NCI-H1436 treated with DMSO at 0.1 percent for 48 hours (cell line): ENCODE measurements around the gene FAM107B.
"Not testable (repeated sequence)": the region's sequence is repeated elsewhere in the genome, so short reads cannot be mapped to it uniquely, and the experiment has no call there.

Experiments used
- DNase-seq: peaks from one replicate; lab custom pipeline; 2025; lab: John Stamatoyannopoulos, UW

Gene FAM107B

GRCh38 chr10:14692344-14693076 lies 82.2 kb downstream of the FAM107B start:
- no peak for DNase-seq

DNA sequence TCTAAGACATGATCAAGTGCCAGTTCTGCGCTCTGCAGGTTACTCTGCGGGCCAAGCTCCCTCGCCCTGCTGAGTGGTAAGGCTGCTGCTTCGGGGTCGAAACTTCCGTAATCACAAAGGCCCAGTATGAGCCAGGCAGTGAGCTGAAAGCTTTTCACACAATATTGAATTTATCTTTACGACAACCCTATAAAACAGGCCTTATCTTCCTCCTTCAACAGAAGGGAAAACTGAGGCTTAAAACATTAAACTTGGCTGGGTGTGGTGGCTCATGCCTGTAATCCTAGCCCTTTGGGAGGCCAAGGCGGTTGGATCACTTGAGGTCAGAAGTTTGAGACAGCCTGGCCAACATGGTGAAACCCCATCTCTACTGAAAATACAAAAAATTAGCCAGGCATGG lies 83.3 kb downstream of the FAM107B start:
- no peak for DNase-seq

- no peak for DNase-seq
These were observed 86.1 kb downstream of the FAM107B start for GRCh38 chr10:14688606-14689005.

DNA sequence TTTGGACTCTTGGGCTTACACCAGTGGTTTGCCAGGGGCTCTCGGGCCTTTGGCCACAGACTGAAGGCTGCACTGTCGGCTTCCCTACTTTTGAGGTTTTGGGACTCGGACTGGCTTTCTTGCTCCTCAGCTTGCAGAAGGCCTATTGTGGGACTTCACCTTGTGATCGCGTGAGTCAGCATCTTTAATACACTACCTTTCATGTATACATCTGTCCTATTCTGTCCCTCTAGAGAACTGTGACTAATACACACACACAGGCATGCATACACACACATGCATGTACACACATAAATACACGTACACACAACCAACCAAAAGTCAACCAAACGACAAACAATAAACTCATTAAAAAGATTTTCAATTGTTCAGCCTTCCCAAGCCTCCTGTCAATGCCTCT lies 86.5 kb downstream of the FAM107B start:
- not testable (repeated sequence) for DNase-seq

GRCh38 chr10:14687340-14687739 lies 87.4 kb downstream of the FAM107B start:
- DNase-seq = no peak

GRCh38 chr10:14686356-14686755 lies 88.3 kb downstream of the FAM107B start:
- no peak for DNase-seq

DNA sequence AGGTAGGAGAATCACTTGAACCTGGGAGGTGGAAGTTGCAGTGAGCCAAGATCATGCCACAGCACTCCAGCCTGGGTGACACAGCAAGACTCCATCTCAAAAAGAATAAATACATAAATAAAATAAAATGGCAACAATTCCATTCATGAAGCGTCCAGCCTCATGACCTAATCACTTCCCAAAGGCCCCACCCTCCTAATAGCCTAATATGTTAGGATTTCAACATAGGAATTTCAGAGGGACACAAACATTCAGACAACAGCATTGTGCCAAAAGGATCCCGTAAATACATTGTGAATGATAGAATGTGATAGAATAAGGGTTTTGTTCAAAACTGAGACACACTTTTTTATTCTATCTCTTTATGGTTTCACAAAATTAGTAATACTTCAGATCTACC lies 90.3 kb downstream of the FAM107B start:
- no peak for DNase-seq

DNA sequence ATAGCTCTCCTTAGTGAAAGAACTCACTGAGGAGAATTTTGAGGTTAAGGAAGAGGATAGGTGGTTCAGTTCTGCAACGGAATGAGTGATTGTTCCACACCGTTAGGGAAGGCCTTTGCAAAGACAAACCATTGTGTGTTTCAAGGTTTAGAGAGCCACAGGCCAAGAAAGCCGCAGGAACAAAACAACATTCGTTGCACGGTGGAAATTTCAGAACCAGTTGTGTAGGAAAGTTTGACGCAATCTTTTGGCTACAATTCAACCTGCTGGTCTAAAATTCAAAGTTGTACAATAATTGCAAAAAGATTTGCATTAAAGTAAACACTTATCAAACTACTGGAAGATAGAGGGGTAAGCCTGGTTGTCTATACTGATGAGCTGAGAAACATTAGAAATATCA lies 91.4 kb downstream of the FAM107B start:
- no peak for DNase-seq

DNA sequence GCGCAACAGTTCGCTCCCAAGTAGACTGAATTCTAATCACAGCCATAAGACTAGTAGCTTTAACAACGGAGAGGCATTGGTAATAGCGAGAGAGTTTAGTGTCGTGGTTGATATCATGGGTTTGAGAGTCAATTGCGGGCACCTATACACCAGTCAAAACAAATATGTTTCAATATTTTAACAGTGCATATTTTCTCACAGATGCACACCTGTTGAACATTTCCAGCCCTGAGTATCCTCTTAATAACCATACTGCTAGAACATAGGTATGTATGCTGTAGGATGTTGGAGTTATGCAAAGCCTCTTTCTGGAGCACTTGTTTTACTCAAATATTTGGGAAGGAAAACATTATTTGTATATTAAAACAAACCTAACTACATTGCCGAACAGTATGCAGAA lies 92.9 kb downstream of the FAM107B start:
- no peak for DNase-seq

- DNase-seq = no peak
These were observed 93.4 kb downstream of the FAM107B start for GRCh38 chr10:14681305-14681704.

- no peak for DNase-seq
These were observed 96.1 kb downstream of the FAM107B start for GRCh38 chr10:14678637-14679036.

DNA sequence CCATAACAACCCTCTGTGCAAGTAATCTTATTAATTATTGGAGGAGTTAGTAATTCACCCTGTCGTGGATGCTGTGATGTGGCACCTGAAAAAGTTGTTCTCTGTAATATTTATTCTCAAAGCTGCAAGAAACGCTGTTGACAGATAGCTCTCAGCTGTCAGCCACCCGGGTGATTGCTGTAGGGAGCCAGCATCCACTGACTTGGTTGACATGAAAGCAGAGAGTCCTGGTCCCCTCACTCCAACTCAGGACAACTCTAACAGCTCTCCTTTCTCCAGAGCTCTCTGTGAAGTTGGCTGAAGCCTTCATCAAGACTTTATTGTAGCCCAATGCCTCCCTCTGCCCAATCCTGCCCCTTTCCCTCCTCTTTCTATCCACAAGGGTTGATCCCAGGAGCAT lies 98.0 kb downstream of the FAM107B start:
- DNase-seq = no peak

- no peak for DNase-seq
These were observed 100.2 kb downstream of the FAM107B start for GRCh38 chr10:14674376-14675050.

DNA sequence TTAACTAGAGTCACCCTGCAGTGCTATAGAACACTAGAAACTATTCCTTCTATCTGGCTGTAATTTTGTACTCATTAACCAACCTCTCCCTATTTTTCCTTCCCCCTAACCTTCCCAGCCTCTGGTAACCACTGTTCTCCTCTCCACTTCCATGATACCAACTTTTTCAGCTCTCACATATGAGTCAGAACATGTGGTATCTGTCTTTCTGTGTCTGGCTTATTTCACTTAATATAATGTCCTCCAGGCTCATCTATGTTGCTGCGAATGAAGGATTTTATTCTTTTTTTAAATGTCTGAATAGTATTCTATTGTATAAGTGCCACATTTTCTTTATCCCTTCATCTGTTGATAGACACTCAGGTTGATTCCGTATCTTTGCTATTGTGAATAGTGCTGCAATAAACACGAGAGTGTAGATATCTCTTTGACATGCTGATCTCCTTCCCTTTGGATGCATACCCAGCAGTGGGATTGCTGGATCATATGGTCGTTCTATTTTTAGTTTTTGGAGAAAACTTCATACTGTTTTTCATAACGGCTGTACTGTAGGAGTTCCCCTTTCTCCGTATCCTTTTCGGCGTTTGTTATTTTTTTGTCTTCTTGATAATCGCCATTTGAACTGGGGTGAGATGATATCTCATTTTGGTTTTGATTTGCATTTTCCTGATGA lies 101.4 kb downstream of the FAM107B start:
- no peak for DNase-seq

- no peak for DNase-seq
These were observed 103.3 kb downstream of the FAM107B start for GRCh38 chr10:14671386-14671831.

- DNase-seq = no peak
These were observed 104.0 kb downstream of the FAM107B start for GRCh38 chr10:14670551-14671240.

DNA sequence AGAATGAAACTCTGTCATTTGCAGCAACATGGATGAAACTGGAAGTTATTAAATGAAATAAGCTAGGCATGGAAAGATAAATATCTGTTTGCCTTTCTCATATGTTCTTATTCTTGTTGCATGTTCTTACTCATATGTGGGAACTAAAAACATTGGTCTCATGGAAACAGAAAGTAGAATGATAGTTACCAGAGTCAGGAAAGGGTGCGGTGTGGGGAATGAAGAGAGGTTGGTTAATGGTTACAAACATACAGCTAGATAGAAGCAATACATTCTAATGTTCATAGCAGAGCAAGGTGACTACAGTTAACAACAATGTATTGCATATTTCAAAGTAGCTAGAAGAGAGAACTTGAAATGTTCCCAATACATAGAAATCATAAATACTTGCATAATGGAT lies 105.1 kb downstream of the FAM107B start:
- no peak for DNase-seq

DNA sequence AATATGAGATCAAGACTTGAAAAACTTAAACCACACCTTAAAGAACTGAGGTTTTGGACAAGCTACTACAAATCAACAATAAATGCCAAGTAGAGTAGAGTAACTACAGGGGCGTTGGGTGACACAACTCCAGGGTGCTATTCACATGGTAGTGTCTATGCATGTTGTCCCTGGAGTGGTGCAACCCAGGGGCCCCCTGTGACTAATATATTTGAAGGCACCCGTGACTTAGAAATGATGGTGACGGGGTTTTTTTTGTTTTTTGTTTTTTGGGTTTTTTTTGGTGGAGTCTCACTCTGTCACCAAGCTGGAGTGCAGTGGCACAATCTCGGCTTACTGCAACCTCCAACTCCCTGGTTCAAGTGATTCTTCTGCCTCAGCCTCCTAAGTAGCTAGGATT lies 106.9 kb downstream of the FAM107B start:
- no peak for DNase-seq

GRCh38 chr10:14667280-14667679 lies 107.4 kb downstream of the FAM107B start:
- DNase-seq = no peak

DNA sequence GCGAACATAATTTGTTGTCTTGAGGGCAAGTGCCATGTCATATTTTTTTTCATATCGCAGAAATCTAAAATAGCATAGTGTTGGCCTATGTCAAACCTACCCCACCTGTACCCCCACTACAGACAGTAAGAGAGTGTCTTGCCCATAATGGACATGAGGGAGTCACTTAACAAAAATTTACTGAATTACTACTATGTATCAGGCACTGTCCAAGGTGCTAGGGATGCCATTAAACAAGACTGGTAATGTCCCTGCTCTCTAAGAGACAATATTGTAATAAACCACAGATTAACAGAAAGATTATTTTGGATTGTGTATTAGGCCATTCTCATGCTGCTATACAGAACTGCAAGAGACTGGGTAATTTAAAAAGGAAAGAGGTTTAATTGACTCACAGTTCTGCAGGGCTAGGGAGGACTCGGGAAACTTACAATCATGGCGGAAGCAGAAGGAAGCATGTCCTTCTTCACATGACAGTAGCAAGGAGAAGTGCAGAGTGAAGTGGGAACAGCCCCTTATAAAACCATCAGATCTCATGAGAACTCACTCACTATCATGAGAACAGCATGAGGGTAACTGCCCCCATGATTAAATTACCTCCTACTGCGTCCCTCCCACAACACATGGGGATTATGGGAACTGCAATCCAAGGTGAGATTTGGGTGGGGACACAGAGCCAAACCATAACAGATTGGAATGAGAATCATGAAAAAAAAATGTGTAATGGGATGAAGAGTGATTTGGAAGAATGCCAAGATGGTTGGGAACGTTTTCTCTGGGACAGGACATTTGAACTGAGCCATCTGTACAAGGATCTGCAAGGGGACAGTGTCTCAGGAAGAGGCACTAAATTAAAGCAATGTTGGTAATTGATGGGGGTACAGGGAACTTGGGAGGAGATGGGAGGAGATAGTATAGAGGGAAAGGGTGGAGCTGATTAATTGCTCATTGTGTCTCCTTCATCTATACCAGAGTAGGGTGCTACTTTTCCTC lies 108.5 kb downstream of the FAM107B start:
- DNase-seq = no peak

- DNase-seq = no peak
These were observed 109.4 kb downstream of the FAM107B start for GRCh38 chr10:14665304-14665703.
